Lung (tissue), 12 donors: ENCODE measurements around the gene LDLRAD4. TPM values are rescaled to one million over a fixed set of nuclear protein-coding genes. Genes with fewer than 3 reads are reported as not detected.

ENCODE experiments used
- ATAC-seq: fragments of 200-7000 bp; cut with Tn5 transposase; one replicate; pipeline ENCODE4 v1.9.1; 2020; ENCODE audit warnings: moderate number of reproducible peaks; ENCODE audit not compliant: insufficient read depth, low FRiP score
- DNase-seq, 3 donors: peaks; one replicate each; pipeline ENCODE4 v3.0.0-alpha.2; 2013 to 2017
- H3K27ac ChIP-seq, 2 donors: one replicate each; pipeline ENCODE4 v1.5.1; 2013; ENCODE audit warnings: mild to moderate bottlenecking in 2 of 2, moderate library complexity in 2 of 2, control low read depth in 1 of 2, inconsistent platforms in 1 of 2, low read depth in 1 of 2, low read length in 1 of 2
- H3K27me3 ChIP-seq, 3 donors: one replicate each; pipeline ENCODE4 v1.5.1; 2013; ENCODE audit warnings: low read length in 2 of 3; ENCODE audit not compliant: control insufficient read depth in 3 of 3, insufficient read depth in 3 of 3
- H3K36me3 ChIP-seq, 4 donors: one replicate each; pipeline ENCODE4 v1.5.1; 2013; ENCODE audit warnings: low read length in 4 of 4, mild to moderate bottlenecking in 1 of 4, moderate library complexity in 1 of 4; ENCODE audit not compliant: control insufficient read depth in 4 of 4, insufficient read depth in 4 of 4
- H3K4me1 ChIP-seq, 5 donors: one replicate each; pipeline ENCODE4 v1.5.1; 2013; ENCODE audit warnings: low read length in 5 of 5, mild to moderate bottlenecking in 2 of 5, moderate library complexity in 1 of 5; ENCODE audit not compliant: control insufficient read depth in 5 of 5, insufficient read depth in 5 of 5
- H3K4me3 ChIP-seq: one replicate; pipeline ENCODE4 v1.5.1; 2013; ENCODE audit warnings: mild to moderate bottlenecking, control low read depth, moderate library complexity
- H3K9ac ChIP-seq, 2 donors: one replicate each; pipeline ENCODE4 v1.5.1; 2013; ENCODE audit warnings: low read length in 2 of 2, control low read depth in 1 of 2; ENCODE audit not compliant: insufficient read depth in 1 of 2
- H3K9me3 ChIP-seq, 4 donors: one replicate each; pipeline ENCODE4 v1.5.1; 2013; ENCODE audit warnings: low read length in 3 of 4, mild to moderate bottlenecking in 1 of 4, moderate library complexity in 1 of 4; ENCODE audit not compliant: control insufficient read depth in 4 of 4, insufficient read depth in 3 of 4
- WGBS, 2 donors: extraction: QIAGEN DNeasy Blood & Tissue Kit; methylation state at CpG; one replicate each; pipeline ENCODE4 v1.1.7; 2013; 5-methylcytosine and 5-hydroxymethylcytosine counted together
- polyA plus RNA-seq, 2 donors: library from polyadenylated mRNA; stranded (reverse); fragments of 200-250 nt; gene quantifications; one replicate each; pipeline ENCODE4 v1.2.1, GENCODE V29; 2013
- total RNA-seq, 2 donors: library from RNA; depleted of rRNA in 1 of 2; stranded (reverse); fragments of >200 nt in 1 of 2; gene quantifications; one replicate each; pipeline ENCODE4 v1.2.1, GENCODE V29; 2014 to 2021
- TF ChIP-seq, protein P1 (sequence below): IDR thresholded peaks from 2 replicates; pipeline ENCODE4 v1.5.1; 2012; ENCODE audit warnings: mild to moderate bottlenecking; ENCODE audit errors: control extremely low read depth, extremely low read depth
- donor health status: control.
- donor health status: control.
- donor health status: Bipolar disorder and iron deficiency.
- donor health status: healthy.
- donor health status: DM: yes; HTN: yes; CAD: no.

Gene LDLRAD4
- total and polyA plus RNA-seq, 4 donors: 3.2 to 62.4 (median 19.9) TPM

DNA sequence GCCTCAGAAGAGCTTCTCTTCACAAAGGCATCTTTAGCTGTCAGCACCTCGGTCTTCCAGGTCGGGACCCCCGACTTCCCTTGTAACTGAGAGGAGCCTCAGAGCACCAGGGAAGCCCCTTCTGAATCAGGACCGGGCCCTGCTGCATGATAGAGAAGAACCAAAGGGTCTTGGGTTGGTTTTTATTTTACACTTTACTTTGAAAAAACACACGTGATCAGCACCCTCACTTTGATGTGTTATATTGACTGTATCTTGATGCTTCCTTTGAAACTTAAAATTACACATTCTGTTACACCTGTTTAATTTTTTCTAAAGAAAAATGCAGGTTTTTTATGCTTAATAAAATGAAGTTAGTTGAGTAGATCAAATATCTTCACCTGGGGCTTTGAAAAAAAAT lies 305.5 kb downstream of the LDLRAD4 start:
- no peak for DNase-seq
- no peak overlapping the region for H3K27ac ChIP-seq
- no peaks in the 10 kb centered on the region for H3K9me3 ChIP-seq
- ATAC-seq: no peak
- H3K27me3 ChIP-seq: no peaks in the 10 kb centered on the region
- no peak overlapping the region for H3K9ac ChIP-seq
- H3K4me1 ChIP-seq: peaks cover 0 to 2% (median 0%) of the 10 kb centered on the region in 5 donors
- WGBS, 2 donors: 93 to 96% methylated on average over 5 of the region's 5 CpGs
- no peak overlapping the region for H3K4me3 ChIP-seq
- no peaks in the 10 kb centered on the region for H3K36me3 ChIP-seq
- TF ChIP-seq, protein P1, sequence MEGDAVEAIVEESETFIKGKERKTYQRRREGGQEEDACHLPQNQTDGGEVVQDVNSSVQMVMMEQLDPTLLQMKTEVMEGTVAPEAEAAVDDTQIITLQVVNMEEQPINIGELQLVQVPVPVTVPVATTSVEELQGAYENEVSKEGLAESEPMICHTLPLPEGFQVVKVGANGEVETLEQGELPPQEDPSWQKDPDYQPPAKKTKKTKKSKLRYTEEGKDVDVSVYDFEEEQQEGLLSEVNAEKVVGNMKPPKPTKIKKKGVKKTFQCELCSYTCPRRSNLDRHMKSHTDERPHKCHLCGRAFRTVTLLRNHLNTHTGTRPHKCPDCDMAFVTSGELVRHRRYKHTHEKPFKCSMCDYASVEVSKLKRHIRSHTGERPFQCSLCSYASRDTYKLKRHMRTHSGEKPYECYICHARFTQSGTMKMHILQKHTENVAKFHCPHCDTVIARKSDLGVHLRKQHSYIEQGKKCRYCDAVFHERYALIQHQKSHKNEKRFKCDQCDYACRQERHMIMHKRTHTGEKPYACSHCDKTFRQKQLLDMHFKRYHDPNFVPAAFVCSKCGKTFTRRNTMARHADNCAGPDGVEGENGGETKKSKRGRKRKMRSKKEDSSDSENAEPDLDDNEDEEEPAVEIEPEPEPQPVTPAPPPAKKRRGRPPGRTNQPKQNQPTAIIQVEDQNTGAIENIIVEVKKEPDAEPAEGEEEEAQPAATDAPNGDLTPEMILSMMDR: no peak

DNA sequence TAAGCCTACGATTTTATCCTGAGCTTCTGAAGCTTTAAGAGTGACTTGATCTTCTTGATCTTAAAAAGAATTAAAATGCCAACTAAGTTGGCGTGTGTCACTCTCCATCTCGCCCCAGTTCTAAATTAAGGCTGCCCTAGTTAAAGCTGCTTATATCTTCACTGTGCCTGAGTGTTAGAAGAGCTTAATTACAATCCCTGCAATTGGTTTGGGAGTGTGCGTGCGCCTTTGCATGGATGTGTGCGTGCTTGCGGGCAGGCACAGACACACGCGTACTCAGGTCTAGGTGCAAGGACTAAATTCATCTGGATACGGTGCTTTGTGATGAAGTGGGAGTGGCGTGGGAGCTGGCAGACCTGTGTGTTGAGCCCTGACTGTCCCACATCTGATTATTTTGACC lies 306.3 kb downstream of the LDLRAD4 start:
- no peaks in the 10 kb centered on the region for H3K36me3 ChIP-seq
- DNase-seq (no peak), ATAC-seq (no peak)
- peaks cover 0 to 2% (median 0%) of the 10 kb centered on the region in 5 donors for H3K4me1 ChIP-seq
- H3K27ac ChIP-seq: no peak overlapping the region
- WGBS, 2 donors: 87 to 89% methylated on average over 11 of the region's 11 CpGs
- no peaks in the 10 kb centered on the region for H3K9me3 ChIP-seq
- H3K9ac ChIP-seq: no peak overlapping the region
- no peak overlapping the region for H3K4me3 ChIP-seq
- TF ChIP-seq, protein P1: no peak
- H3K27me3 ChIP-seq: no peaks in the 10 kb centered on the region

DNA sequence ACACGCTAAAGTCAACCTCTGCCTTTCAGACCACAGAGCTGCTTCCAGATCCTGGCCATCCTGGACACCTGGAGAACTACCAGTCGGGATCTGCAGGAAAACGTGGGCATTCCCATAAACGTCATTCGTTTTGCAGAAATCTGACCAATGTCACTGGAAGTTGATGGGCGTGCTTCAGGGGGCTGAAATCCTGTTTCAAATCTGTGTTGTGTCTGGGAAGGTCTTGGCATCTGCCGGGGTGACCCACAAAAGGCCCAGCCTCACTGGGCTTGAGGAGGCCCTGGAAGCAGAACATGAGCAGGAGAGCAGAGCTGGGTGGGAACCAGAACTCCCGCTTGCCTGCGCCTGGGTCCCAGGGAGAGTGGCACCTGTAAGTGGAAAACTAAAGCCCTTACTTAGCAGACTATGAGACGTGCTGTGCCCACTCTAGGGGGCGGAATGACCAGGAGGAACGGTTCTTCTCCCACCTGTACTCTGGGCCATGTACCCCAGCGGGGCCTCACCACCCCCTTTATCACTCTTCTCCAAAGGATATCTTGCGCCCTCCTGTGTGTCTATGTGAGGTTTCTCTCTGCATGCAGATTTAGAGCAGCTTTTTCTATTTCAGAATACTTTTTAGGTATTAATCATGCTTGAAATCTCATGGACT lies 306.9 kb downstream of the LDLRAD4 start:
- peaks cover 0 to 4% (median 0%) of the 10 kb centered on the region in 5 donors for H3K4me1 ChIP-seq
- TF ChIP-seq, protein P1: no peak
- H3K9ac ChIP-seq: no peak overlapping the region
- H3K36me3 ChIP-seq: no peaks in the 10 kb centered on the region
- 88 to 91% methylated on average over 14 of the region's 14 CpGs for WGBS, 2 donors
- no peak overlapping the region for H3K4me3 ChIP-seq
- ATAC-seq: no peak
- H3K9me3 ChIP-seq: no peaks in the 10 kb centered on the region
- DNase-seq: no peak
- H3K27me3 ChIP-seq: no peaks in the 10 kb centered on the region
- no peak overlapping the region for H3K27ac ChIP-seq

DNA sequence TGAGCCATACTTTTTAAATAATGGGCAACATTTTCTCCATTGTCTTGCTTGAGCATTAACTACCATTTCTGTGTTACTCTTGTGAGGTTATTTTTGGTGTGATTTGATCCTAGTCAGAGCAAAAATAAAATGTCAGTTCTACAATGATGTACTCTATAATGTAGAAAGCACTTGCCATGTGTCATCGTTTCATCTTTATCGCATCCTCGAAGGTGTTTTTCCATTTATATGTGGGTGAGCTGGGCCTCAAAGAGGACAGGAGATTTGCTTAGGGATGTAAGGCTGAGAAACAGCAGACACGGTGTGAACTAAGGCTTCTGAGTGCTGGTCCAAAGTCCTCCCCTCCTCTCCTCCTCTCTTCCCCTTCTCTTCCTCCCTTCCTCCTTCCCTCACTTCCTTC lies 308.0 kb downstream of the LDLRAD4 start:
- ATAC-seq (no peak), DNase-seq (no peak)
- no peaks in the 10 kb centered on the region for H3K9me3 ChIP-seq
- H3K27me3 ChIP-seq: no peaks in the 10 kb centered on the region
- H3K9ac ChIP-seq: no peak overlapping the region
- H3K4me3 ChIP-seq: no peak overlapping the region
- H3K27ac ChIP-seq: no peak overlapping the region
- 91 to 96% methylated on average over 4 of the region's 4 CpGs for WGBS, 2 donors
- peaks cover 0 to 4% (median 0%) of the 10 kb centered on the region in 5 donors for H3K4me1 ChIP-seq
- H3K36me3 ChIP-seq: no peaks in the 10 kb centered on the region
- TF ChIP-seq, protein P1: no peak
